Nucleus accumbens (tissue), 56 donors: Measurements from ENCODE around the gene NFATC1.
A peak's percentile ranks its signal among the peaks of the same experiment; 100 is the strongest.

ENCODE experiments used
- DNase-seq, 56 donors: peaks; one replicate each; lab custom pipeline; 2025; lab: John Stamatoyannopoulos, UW

The NFATC1 gene

DNA sequence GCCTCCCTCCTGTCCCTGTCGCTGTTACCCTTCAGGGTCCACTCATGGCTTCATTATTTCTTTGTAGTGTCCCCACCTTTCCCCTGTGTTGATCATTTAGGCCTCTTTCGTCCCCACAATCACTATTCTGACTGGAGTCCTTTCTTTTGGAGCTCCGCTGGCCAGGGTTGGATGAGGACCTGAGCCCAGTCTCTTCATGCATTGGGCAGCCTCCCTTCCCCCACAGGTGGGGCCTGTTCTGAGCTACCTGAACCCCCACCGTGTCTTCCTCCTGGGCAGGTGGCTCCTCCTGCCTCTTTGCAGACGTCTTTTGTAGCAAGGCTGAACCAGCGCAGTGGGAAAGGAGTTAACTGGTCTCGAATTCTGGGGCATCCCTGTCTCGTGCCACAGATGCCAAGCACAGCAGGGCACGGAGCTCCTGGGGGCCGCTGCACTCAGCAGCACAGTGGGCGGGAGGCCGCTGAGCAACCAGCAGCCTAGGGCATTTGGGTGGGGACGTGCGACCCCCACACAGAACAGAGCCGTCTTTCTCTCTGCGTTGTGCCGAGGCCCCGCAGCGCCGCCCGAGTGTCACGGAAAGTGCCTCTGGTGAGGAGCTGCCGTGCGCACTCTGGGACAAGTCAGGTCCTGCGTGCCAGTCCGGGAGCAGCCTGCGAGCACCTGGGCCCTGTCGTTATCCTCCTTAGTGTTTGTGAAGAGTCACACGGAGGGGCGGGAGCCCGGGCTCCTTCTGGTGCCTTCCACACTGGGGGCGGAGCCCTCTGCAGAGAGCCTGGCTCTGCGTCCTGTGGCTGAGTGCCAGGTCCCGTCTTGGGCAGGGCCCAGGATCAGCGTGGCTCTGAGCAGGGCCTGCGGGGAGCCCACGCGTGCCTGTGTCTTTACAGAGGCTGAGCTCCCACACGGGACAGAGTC is 130.1 kb downstream of the NFATC1 start:
- peak in 19 of 56 donors; percentile 25 to 90 (median 50) for DNase-seq

DNA sequence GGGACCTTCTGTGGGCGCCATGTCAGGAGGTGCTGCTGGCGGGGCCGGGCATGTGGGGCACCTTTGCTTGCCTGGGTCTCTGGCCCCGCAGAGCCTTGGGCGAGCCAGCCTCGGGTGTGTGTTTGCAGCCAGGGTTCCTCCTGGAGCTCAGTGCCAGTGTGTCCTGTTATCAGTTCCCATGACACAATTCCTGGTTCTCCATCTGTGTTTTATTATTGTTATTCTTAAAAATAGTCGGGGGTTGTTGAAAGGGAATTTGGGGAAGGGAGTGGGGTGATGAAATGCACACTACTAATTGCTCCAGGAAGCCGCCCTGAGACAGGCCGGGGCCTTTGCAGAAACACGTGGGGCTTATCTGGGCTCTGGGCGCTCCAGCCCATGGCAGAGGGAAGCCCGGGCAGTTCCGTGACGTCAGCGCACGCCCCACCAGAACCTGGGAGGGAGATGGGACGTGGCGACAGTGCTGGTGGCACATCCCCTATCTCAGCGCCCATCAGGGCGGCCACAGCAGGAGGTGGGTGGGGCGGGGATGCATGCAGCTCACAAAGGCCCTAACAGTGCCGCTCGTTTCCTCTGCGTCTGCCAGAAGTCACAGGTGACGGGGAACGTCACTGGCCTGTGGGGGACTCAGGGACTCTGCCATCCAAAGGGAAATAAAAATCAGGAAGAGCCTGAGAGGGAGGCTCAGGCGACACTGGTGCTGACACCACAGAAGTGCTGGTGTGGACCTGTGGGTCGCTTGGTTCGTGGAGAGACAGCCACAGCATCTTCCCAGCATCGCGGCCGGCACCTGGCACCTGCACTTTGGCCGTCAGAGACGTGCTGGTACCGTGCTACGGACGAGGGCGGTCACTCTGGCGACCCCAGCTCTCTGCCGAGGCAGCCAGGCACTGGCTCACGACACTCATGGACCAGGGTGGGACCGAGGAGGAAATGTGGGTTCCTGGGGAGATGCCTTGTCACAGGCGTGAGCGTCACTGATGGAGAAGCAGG is 131.0 kb downstream of the NFATC1 start:
- DNase-seq, result no peak

DNA sequence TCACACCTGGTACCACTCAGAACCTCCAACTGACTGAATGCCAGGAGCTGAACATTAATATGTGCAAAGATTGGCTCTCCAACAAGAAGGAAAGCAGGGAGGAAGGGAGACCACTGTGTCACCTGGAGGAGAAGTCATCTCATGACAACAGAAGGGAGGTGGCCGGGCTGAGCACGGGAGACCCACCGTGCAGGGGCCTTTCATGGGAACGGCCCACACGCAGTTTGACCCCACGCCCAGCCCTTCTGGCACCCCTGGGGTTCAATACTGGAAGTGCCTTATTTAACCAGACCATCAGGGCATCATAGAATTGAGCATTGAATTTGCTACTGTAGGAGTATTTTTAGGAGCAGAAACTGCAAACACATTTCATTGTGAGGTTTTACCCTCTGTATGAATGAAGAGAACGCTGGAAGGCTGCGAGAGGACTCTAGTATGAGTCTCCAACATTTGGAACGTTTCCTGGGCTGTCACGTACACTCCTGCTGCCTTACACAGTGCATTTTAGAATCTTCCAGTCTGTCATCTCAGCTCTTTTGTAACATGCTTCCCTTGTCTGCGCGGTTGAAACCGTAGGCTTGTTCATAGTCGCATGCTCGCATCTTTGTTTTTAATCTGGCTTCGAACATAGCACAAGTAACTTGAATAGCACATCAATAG is 132.1 kb downstream of the NFATC1 start:
- no peak for DNase-seq

DNA sequence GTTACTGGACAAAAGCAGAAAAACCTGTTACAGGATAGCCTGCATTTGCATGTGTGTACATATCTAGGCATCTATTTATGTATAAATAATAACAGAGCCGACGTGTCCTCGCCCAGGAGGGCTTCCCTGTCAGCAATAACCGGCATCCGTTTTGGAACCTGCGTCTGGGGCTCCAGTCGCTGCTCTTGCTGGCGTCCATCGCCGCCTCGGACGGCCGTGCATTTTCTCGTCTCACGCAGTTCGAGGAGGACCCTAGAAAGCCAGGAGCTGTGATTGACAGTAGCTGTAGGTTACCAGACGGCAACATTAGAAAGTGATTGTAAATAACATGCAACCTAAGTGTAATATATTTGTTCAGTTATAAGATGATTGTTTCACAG is 132.6 kb downstream of the NFATC1 start:
- no peak for DNase-seq

DNA sequence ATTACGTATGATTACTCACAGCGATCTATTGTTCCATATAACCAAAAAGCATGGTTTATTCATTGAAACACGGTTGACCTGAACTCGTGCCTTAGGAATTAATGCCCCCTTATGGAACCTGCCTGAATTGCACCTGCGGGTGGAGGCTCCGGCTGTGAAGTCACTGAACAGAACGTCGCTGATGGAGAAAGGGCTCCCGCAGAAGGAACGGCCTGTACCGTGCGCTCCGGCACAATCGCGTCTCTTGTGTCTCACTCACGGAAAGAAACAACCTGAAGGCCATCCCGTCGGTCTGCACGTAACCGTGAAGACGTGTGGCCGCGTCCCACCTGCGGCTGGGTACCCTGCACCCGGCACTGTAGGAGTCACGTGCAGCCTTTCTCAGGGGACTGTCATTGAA is 133.1 kb downstream of the NFATC1 start:
- peak in 32 of 56 donors; percentile 8 to 74 (median 38) for DNase-seq

DNA sequence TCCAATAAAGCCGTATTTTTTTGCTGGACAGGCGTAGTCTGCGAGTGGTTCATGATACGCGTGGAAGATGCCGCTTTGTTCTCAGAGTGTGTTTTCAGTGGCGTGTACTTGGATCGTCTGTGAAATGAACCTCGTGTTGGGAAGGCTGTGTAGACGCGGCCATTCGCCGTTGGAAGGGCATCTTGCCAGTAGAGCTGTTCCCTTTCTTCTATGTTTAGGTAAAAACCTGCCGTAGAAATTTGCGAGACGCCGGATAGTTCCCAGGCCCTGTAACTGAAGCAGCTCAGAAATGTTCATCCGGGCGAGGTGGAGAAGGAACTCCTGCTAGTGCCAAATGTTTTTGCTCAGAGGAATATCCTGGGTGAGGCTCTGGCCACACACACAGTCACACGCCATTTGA is 133.6 kb downstream of the NFATC1 start:
- DNase-seq, result no peak

DNA sequence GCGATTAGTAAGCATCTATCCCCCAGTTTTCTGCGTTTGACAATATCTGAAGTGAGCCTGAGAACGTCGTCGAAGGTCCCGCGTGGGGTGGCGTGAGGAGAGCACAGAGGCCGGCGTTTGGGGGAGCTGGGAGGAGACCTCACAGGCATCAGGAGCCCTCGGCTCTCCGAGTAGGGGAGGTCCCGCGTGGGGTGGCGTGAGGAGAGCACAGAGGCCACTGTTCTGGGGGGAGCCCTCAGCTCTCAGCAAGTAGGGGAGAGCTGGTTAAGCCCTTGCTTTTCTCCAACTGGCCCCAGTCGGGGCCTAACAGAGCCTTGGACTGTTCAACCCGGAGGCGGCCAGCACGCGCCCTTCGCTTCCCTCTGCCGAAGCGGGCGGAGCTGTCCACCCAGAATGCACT is 134.3 kb downstream of the NFATC1 start:
- DNase-seq, result no peak

DNA sequence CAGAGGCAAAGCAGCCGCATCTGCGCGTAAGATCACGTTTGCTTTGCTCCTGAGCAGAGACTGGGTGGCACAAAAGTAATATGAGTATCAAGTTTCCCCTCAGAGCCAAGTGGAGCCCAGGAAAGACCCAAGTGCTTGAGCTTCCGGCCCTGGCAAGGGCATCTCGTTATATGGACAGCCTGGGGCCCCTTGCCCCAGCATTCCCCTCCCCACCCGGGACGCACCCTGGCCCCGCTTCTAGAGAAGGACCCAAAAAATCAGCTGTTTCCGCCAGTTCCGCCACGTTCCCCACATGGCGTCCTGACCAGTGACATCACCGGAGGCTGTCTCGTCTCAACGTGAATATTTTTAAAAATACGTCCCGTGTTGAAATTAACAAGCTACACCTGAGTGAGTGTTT is 135.1 kb downstream of the NFATC1 start:
- DNase-seq, result no peak

DNA sequence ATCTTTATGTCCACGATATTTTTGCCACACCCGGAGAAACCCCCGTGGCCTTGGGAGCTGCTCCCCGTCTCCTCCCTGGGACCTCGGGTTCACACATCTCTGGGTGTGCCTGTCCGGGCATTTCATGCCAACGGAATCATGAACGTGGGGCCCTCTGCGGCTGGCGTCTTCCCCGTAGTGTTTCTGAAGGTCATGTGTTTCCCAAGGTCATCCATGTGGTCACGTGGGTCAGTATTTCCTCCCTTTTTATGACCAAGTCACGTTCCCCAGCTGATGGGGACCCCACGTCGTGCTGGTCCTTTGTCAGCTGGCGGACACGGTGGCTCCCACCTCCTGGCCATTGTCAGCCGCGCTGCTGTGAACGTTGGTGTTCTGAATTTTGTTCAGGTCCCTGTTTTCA is 135.7 kb downstream of the NFATC1 start:
- no peak for DNase-seq

DNA sequence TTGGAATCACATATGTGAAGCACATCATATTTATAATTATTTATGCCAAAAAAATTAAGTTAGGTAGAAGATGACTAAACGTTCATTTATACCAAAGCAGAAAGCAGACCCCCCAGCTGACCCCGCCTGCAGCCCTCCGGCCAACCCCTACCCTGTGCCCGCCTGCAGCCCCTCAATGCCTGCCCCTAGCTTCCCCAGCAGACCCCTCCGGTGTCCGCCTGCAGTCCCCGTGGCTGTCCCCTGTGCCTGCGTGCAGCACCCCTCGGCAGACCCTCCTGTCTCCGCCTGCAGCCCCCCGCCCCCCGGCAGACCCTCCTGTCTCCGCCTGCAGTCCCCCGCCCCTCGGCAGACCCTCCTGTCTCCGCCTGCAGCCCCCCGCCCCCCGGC is 136.2 kb downstream of the NFATC1 start:
- DNase-seq, result no peak

DNA sequence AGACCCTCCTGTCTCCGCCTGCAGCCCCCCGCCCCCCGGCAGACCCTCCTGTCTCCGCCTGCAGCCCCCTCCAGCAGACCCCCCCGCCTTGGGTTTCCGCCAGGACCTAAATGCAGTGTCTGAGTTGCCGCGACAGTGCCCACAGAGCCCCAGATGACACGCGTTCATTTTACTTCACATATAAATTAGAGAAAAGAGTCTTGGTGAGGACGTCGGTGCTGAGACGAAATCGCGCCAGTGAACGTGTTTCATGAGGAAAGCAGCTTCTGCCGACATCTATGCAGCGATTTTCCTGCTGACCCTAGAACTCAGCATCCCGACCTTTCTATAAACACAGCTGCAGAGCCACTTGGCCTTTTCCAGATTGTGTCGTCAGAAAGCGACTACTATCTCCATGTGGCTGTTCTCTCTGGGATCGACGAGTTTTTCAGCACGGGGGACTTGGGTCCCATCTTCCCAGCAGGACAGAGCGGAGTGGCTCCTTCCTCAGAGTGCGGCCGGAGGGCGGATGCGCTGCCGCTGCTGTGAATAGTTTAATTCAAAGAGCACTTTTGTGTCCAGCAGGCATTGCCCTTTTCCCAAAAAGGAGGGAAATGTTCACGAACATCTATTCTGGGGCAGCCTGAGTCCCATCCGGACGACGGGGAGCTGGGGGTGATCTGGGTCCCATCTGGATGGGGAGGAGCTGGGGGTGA is 136.7 kb downstream of the NFATC1 start:
- no peak for DNase-seq

DNA sequence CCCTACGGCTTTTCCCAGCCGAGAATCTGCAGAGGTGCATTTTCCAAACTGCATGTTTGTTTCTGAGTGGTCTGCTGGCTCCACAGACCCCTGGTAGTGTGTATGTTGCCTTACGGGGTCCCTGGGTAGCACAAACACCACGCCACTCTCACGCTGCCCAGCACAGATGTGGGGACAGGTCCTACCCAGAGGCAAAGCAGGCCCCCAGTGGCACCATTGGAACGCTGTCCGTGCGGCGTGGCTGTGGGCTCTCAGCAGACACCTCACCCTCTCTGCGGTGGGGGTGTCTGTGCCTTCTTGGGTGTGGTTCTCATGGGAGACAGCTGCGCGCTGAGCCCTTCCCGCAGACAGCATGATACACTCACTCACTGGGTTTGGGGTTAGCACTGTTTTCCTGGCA is 137.4 kb downstream of the NFATC1 start:
- no peak for DNase-seq

DNA sequence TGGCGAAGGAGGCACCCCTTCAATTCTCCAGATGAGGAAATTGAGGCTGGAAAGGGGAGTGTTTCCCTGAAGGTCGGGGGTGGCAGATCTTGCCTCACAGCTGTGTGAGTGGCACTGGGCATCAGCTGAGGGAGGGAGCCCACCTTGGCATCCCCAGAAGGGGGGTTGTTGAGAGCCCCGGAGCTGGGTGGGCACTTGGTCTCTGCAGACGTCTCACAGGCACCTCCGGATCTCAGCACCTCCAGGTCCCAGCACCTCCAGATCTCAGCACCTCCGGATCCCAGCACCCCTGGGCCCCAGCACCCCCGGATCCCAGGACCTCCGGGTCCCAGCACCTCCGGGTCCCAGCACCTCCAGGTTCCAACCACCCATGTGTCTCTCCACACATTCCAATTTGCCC is 137.9 kb downstream of the NFATC1 start:
- no peak for DNase-seq

DNA sequence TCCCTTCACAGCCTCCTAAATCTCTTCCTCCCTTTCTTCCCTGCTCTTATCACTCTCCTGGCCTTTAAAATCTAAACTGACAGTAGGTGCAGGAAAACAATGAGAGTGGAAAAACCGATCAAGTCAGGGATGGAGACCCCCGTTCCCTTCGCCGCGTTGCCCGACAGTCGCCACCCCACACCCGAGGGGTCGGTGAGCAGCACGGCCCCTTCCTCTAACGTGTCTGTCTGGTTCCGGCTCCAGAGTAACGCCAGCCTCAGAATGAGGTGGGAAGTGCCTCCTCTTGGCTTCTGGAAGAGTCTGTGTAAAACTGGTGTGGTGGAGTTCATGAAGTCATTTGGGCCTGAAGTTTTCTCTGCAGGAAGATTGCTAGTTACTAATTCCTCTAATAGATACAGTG is 138.6 kb downstream of the NFATC1 start:
- DNase-seq, result no peak

DNA sequence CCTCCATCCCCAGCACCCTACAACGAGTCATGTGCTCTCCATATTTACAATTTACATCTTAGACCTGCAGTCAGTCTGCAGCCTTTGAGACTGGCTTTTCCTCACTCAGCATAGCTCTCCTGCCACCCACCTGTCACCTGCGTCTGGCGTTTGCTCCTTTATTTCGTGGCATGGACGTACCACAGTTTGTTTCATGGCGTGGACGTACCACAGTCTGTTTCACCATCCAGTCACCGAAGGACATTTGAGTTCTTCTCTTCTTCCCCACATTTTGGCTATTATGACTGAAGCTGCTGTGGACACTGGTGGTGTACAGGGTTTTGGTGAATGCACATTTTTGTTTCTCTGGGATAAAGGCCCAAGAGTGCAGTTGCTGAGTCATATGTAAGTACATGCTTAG is 142.0 kb downstream of the NFATC1 start:
- no peak for DNase-seq

DNA sequence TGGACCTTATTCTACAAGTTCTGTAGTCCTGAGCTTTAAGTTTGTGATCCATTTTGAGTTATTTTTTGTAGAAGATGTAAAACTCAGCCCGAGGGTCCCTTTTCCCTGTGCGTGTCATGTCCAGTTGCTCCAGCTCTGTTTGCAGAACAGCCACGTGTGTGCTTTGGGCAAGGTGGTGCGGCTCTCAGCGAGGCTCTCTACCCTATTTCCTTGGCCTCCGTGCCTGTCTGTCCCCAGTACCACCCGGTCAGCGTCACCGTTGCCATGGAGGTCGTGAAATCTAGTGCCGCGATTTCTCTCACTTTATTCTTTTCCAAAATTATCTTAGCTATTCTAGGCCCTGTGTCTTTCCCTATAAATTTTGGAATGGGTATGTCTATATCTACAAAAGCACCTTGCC is 142.9 kb downstream of the NFATC1 start:
- DNase-seq, result no peak

DNA sequence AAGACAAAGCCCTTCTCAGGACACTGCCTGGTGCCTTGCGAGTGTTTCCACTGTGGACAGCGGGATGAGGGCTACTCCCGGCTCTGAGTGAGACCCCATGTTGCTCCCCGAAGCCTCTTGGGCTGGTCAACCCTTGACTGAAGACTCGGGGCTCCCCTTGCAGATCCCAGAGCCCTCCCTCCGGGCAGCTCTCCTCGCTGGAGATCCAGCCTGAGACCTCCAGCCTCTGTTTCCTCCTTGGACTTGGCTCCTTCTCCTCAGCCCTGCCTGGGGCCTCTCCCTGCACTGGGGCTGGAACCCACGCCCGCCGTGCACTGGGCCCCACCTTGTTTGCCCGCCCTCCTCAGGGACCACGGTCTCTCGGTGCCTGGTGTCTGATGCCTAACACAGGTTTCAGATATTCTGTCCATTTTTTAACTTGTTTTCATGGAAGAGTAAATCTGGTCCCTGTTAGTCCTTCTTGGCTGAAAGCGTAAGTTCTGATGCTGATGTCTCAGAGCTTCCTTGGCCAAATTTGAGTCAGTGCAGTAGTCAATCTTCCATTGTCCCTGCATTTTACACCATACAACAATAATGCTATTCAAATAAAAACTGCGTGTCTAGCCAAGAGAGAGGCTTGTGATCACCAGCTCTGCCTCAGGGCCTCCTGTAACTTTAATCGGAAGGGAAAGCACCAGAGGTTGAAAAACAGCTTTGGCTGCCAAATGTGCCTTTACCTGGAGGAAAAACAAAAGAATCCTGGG is 144.6 kb downstream of the NFATC1 start:
- peak in 8 of 56 donors; percentile 9 to 49 (median 25) for DNase-seq

DNA sequence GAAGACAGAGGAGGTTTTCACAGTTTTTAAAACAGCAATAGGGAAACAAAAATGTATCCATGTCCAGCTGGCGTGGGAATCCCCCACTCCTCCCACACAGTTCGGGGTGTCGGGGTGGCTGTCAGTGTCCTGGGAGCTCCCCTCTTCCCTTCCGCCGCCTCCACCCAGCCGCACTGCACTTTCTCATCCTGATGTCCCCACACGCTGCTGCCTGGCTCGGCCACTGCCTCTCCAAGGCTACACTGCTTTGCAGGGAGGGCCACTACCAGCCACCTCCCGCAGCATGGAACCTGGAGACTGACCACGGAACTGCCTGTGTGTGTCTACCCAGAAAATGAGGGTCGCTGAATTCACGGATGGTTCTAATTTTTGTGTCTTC is 145.2 kb downstream of the NFATC1 start:
- DNase-seq, result peak in 3 of 56 donors; percentile 12 to 24 (median 18)

DNA sequence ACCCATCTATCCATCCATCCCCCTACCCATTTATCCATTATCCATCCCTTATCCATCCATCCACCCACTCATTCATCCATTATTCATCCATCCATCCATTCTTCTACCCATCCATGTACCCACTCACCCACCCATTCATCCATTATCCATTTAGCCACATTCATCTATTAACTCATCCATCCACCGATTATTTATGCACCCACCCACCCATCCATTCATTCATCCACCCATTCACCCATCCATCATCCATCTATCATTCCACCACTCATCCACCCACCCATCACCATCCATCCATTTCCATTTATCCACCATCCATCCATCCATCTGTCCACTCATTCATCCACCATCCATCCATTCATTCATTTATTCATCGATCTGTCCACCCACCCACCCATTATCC is 146.5 kb downstream of the NFATC1 start:
- no peak for DNase-seq
